Panc1 (cell line): ENCODE measurements around the gene APOO. TPM values are rescaled to one million over a fixed set of nuclear protein-coding genes. Genes with fewer than 3 reads are reported as not detected.

Experiments used
- ATAC-seq: fragments of 200-7000 bp; cut with Tn5 transposase; 2 replicates; pipeline ENCODE4 v1.9.1; 2020; ENCODE audit warnings: mild to moderate bottlenecking, moderate library complexity
- BruUV-seq: library from RNA; stranded (reverse); fragments of 400-500 nt; replicated peaks from 2 replicates; lab custom pipeline; 2021; lab: Mats Ljungman, UMichigan
- CTCF ChIA-PET: fragments of 300-600 bp; sonication (Branson Sonifier 250); formaldehyde crosslinking; loops from one replicate; lab custom pipeline; 2022; ENCODE audit warnings: antibody characterized with exemption; lab: Charles Lee
- POLR2A ChIA-PET: fragments of 300-600 bp; sonication (Branson Sonifier 250); formaldehyde crosslinking; loops from one replicate; lab custom pipeline; 2022; ENCODE audit warnings: antibody characterized with exemption; lab: Charles Lee
- DNase-seq: peaks from one replicate; pipeline ENCODE4 v3.0.0-alpha.2; 2010; ENCODE audit warnings: low read depth, low spot score
- H3K27ac ChIP-seq: 2 replicates; pipeline ENCODE4 v1.5.1; 2011; ENCODE audit warnings: mild to moderate bottlenecking, low read length, inconsistent platforms
- H3K27me3 ChIP-seq: fragments of 200-500 bp; sonication (Bioruptor generic); 2 replicates; pipeline ENCODE4 v1.6.0; 2014; ENCODE audit warnings: low read length, inconsistent platforms; ENCODE audit not compliant: control insufficient read depth, insufficient read depth
- H3K36me3 ChIP-seq: fragments of 200-500 bp; sonication (Bioruptor generic); 2 replicates; pipeline ENCODE4 v1.5.1; 2014; ENCODE audit warnings: inconsistent platforms, mild to moderate bottlenecking, low read length, moderate library complexity; ENCODE audit not compliant: control insufficient read depth, insufficient read depth
- H3K4me1 ChIP-seq: 2 replicates; pipeline ENCODE4 v1.5.1; 2011; ENCODE audit warnings: inconsistent platforms, mild to moderate bottlenecking, low read length, moderate library complexity; ENCODE audit not compliant: control insufficient read depth, insufficient read depth
- H3K4me3 ChIP-seq, 2 experiments: 2 replicates each; pipeline ENCODE4 v1.5.1; 2011 to 2012; ENCODE audit warnings: low read depth in 2 of 2, low read length in 2 of 2, mild to moderate bottlenecking in 2 of 2, inconsistent platforms in 1 of 2, moderate library complexity in 1 of 2
- H3K9me3 ChIP-seq: fragments of 200-500 bp; sonication (Bioruptor generic); 2 replicates; pipeline ENCODE4 v1.5.1; 2014; ENCODE audit warnings: low read depth, mild to moderate bottlenecking, inconsistent platforms, low read length, moderate library complexity; ENCODE audit not compliant: control insufficient read depth, insufficient read depth
- POLR2AphosphoS5 ChIP-seq: IDR thresholded peaks from 2 replicates; pipeline ENCODE4 v1.6.1; 2012; ENCODE audit warnings: mild to moderate bottlenecking, low read depth, low read length, moderate library complexity
- SIN3A ChIP-seq: IDR thresholded peaks from 2 replicates; pipeline ENCODE4 v1.6.1; 2012; ENCODE audit warnings: low read depth, mild to moderate bottlenecking, low read length, moderate library complexity, borderline replicate concordance; ENCODE audit not compliant: insufficient read depth
- TCF7L2 ChIP-seq: IDR thresholded peaks from 2 replicates; pipeline ENCODE4 v1.6.1; 2011; ENCODE audit warnings: mild to moderate bottlenecking, low read depth, low read length, inconsistent platforms
- in situ Hi-C: cut with HindIII; loops from 2 replicates; pipeline ENCODE4 v1.10.0; 2016; ENCODE audit warnings: low sequenced_read_pairs, low pct_unique_long_range_greater_than_20kb
- intact Hi-C: fragments of 100-400 bp; cut with micrococcal nuclease; formaldehyde crosslinking; loops from one replicate; pipeline ENCODE4 v1.10.0; 2022; ENCODE audit not compliant: unreplicated experiment
- total RNA-seq: library from RNA; stranded (reverse); gene quantifications from one replicate; pipeline ENCODE4 v1.2.1, GENCODE V29; 2021; ENCODE audit not compliant: unreplicated experiment
- TF ChIP-seq, protein P1 (sequence below): fragments of 450-650 bp; IDR thresholded peaks from 2 replicates; pipeline ENCODE4 v1.5.1; 2017; ENCODE audit warnings: mild to moderate bottlenecking
- TF ChIP-seq, protein P2 (sequence below), 2 experiments: IDR thresholded peaks; 2 replicates each; pipeline ENCODE4 v1.6.1; 2011 to 2012; ENCODE audit warnings: low read depth in 2 of 2, control low read depth in 1 of 2, low read length in 1 of 2, mild to moderate bottlenecking in 1 of 2, moderate library complexity in 1 of 2; ENCODE audit not compliant: insufficient read depth in 1 of 2

APOO gene
- total RNA-seq, 1 experiment from 2014 or later: 36.8 TPM

DNA sequence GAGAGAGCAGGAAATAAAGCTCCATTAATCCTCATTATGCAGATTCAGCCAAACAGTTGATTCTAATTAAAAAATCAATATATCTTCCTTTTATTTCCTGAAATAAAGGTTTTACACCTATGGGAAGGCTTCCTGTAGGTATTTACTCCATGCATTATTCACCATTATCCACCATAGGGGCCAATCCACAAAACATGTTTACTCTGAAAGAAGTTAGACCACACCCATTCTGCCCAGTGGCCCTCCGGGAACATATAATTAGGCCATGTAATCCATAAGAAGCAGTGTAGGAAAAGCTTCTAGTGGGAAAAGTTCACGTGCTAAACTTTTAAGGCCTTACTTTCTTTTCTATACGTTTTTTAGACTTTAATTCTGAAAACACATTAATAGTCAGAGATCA, 67.1 kb downstream of the APOO start:
- no TSS peak for BruUV-seq
- no peak overlapping the region for H3K27ac ChIP-seq
- ATAC-seq: no peak

DNA sequence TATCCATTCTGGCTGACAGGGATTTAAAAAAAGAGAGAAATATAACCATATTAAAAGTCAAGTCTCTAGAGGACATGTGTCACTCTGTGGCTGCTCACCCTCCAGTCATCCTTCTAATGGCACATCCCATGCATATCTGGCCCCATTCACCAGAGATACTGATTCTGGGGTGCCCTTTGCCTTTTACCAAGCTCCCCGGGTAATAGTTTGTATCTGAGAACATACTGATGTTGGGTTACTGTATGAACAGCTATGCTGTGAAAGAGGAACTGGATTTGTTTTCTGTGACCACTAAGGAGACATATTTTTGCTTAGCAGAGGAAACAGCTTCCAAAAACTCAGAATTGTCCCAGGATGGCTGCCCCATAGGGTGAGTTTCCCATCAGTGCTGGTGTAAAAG, 68.8 kb downstream of the APOO start:
- ChIA-PET CTCF (no interaction called here), POLR2A (interaction anchor here (0.7 kb wide), 1 partner anchor 205 kb away, joined by 3 read pairs; no protein-coding TSS in a partner anchor)
- BruUV-seq: no TSS peak

More for the DNA sequence above, 67.1 kb downstream of the APOO start:
- ChIA-PET CTCF (no interaction called here), POLR2A (no interaction called here)
- TF ChIP-seq, protein P1, sequence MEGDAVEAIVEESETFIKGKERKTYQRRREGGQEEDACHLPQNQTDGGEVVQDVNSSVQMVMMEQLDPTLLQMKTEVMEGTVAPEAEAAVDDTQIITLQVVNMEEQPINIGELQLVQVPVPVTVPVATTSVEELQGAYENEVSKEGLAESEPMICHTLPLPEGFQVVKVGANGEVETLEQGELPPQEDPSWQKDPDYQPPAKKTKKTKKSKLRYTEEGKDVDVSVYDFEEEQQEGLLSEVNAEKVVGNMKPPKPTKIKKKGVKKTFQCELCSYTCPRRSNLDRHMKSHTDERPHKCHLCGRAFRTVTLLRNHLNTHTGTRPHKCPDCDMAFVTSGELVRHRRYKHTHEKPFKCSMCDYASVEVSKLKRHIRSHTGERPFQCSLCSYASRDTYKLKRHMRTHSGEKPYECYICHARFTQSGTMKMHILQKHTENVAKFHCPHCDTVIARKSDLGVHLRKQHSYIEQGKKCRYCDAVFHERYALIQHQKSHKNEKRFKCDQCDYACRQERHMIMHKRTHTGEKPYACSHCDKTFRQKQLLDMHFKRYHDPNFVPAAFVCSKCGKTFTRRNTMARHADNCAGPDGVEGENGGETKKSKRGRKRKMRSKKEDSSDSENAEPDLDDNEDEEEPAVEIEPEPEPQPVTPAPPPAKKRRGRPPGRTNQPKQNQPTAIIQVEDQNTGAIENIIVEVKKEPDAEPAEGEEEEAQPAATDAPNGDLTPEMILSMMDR: no peak
- TF ChIP-seq TCF7L2: no peak
- TF ChIP-seq SIN3A: no peak
- TF ChIP-seq, protein P2, sequence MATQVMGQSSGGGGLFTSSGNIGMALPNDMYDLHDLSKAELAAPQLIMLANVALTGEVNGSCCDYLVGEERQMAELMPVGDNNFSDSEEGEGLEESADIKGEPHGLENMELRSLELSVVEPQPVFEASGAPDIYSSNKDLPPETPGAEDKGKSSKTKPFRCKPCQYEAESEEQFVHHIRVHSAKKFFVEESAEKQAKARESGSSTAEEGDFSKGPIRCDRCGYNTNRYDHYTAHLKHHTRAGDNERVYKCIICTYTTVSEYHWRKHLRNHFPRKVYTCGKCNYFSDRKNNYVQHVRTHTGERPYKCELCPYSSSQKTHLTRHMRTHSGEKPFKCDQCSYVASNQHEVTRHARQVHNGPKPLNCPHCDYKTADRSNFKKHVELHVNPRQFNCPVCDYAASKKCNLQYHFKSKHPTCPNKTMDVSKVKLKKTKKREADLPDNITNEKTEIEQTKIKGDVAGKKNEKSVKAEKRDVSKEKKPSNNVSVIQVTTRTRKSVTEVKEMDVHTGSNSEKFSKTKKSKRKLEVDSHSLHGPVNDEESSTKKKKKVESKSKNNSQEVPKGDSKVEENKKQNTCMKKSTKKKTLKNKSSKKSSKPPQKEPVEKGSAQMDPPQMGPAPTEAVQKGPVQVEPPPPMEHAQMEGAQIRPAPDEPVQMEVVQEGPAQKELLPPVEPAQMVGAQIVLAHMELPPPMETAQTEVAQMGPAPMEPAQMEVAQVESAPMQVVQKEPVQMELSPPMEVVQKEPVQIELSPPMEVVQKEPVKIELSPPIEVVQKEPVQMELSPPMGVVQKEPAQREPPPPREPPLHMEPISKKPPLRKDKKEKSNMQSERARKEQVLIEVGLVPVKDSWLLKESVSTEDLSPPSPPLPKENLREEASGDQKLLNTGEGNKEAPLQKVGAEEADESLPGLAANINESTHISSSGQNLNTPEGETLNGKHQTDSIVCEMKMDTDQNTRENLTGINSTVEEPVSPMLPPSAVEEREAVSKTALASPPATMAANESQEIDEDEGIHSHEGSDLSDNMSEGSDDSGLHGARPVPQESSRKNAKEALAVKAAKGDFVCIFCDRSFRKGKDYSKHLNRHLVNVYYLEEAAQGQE (IDR thresholded peaks at IDR 0.05; ENCODE audit: insufficient read depth in 1 of 2, low read depth in 2 of 2, low read length in 1 of 2): no peak
- no peak for TF ChIP-seq POLR2AphosphoS5
- in situ Hi-C loops: no loop called here
- DNase-seq: no peak
- Histone ChIP-seq H3K36me3 (no peaks in the 10 kb centered on the region), H3K4me3 (no peak overlapping the region), H3K27me3 (no peaks in the 10 kb centered on the region), H3K9me3 (no peaks in the 10 kb centered on the region), H3K4me1 (peaks cover 18% of the 10 kb centered on the region)
- intact Hi-C loops: no loop called here

More for the DNA sequence above, 68.8 kb downstream of the APOO start:
- ATAC-seq (no peak), DNase-seq (no peak)
- Histone ChIP-seq H3K9me3 (no peaks in the 10 kb centered on the region), H3K4me3 (no peak overlapping the region), H3K4me1 (peaks cover 3% of the 10 kb centered on the region; the same call in 1 of the 2 replicates), H3K27me3 (no peaks in the 10 kb centered on the region), H3K36me3 (no peaks in the 10 kb centered on the region), H3K27ac (no peak overlapping the region)
- in situ Hi-C loops: no loop called here
- TF ChIP-seq, protein P1: no peak
- TF ChIP-seq SIN3A: no peak
- TF ChIP-seq TCF7L2: no peak
- TF ChIP-seq, protein P2 (IDR thresholded peaks at IDR 0.05; ENCODE audit: insufficient read depth in 1 of 2, low read depth in 2 of 2, low read length in 1 of 2): no peak
- no peak for TF ChIP-seq POLR2AphosphoS5
- intact Hi-C loops: no loop called here
